CD4-positive, alpha-beta T cell (primary cell): ENCODE measurements around the gene SLC2A3. TPM values are rescaled to one million over a fixed set of nuclear protein-coding genes. Genes with fewer than 3 reads are reported as not detected.
"Not testable (repeated sequence)": the region's sequence is repeated elsewhere in the genome, so short reads cannot be mapped to it uniquely, and the experiment has no call there.

Experiments
- ATAC-seq: fragments of 200-7000 bp; cut with Tn5 transposase; one replicate; pipeline ENCODE4 v1.10.0; 2022; ENCODE audit warnings: mild to moderate bottlenecking; ENCODE audit not compliant: poor library complexity
- CTCF ChIA-PET: fragments of 350-600 bp; sonication (Branson Sonifier 250); formaldehyde crosslinking; loops from one replicate; lab custom pipeline; 2021; ENCODE audit warnings: antibody characterized with exemption, inconsistent platforms; lab: Charles Lee
- POLR2A ChIA-PET: fragments of 350-600 bp; sonication (Branson Sonifier 250); formaldehyde crosslinking; loops from one replicate; lab custom pipeline; 2021; ENCODE audit warnings: antibody characterized with exemption, inconsistent platforms; lab: Charles Lee
- DNase-seq, 14 experiments: peaks; one replicate each; pipeline ENCODE4 v3.0.0-alpha.2; 2013 to 2020; ENCODE audit warnings: mixed read lengths in 2 of 14
- H3K27ac ChIP-seq, 2 donors: one replicate each; pipeline versions ENCODE4 v1.5.1 to v1.7.0; 2013; ENCODE audit warnings: low read length in 2 of 2, low read depth in 1 of 2, mild to moderate bottlenecking in 1 of 2
- H3K27me3 ChIP-seq, 2 experiments: 1 replicate in 1 of 2; 2 replicates in 1 of 2; pipeline versions ENCODE4 v1.6.1 to v1.7.0; 2013; ENCODE audit warnings: low read length in 2 of 2, control low read depth in 1 of 2, mild to moderate bottlenecking in 1 of 2, moderate library complexity in 1 of 2; ENCODE audit not compliant: insufficient read depth in 2 of 2, control insufficient read depth in 1 of 2
- H3K36me3 ChIP-seq: one replicate; pipeline ENCODE4 v1.6.1; 2013; ENCODE audit warnings: low read length, control low read depth; ENCODE audit not compliant: insufficient read depth
- H3K4me1 ChIP-seq: one replicate; pipeline ENCODE4 v1.6.1; 2013; ENCODE audit warnings: low read length, control low read depth; ENCODE audit not compliant: insufficient read depth
- H3K4me3 ChIP-seq: one replicate; pipeline ENCODE4 v1.5.1; 2013; ENCODE audit warnings: mild to moderate bottlenecking, low read length, moderate library complexity
- H3K9me3 ChIP-seq, 2 experiments: 1 replicate in 1 of 2; 2 replicates in 1 of 2; pipeline versions ENCODE4 v1.6.1 to v1.7.0; 2013; ENCODE audit warnings: low read length in 2 of 2, mild to moderate bottlenecking in 2 of 2, control low read depth in 1 of 2, moderate library complexity in 1 of 2; ENCODE audit not compliant: control insufficient read depth in 1 of 2, insufficient read depth in 1 of 2
- H3K27ac Mint-ChIP-seq: one replicate; pipeline ENCODE4 v1.8.0; 2020; ENCODE audit warnings: mixed read lengths
- H3K27me3 Mint-ChIP-seq: one replicate; pipeline ENCODE4 v1.8.0; 2021; ENCODE audit warnings: mixed read lengths
- H3K36me3 Mint-ChIP-seq: one replicate; pipeline ENCODE4 v1.8.0; 2021; ENCODE audit warnings: low read depth, mixed read lengths
- H3K4me1 Mint-ChIP-seq: one replicate; pipeline ENCODE4 v1.8.0; 2021; ENCODE audit warnings: low read depth, mixed read lengths
- H3K4me3 Mint-ChIP-seq: one replicate; pipeline ENCODE4 v1.8.0; 2020; ENCODE audit warnings: mild to moderate bottlenecking, mixed read lengths
- H3K9me3 Mint-ChIP-seq: one replicate; pipeline ENCODE4 v1.8.0; 2020; ENCODE audit warnings: mixed read lengths
- intact Hi-C, 2 experiments: fragments of 100-400 bp; cut with DNase I in 1 of 2; cut with micrococcal nuclease in 1 of 2; formaldehyde crosslinking; loops; one replicate each; pipeline versions ENCODE4 v1.15.1 to v1.9.0; 2023 to 2025; cut with DNase I, micrococcal nuclease
- total RNA-seq, 174 experiments: library from RNA in 2 of 174; stranded (reverse) in 2 of 174; gene quantifications; one replicate each; pipeline ENCODE4 v1.2.3 and lab custom pipeline; 2021 to 2026
- TF ChIP-seq, protein P1 (sequence below): fragments of 200-600 bp; IDR thresholded peaks from one replicate; pipeline ENCODE4 v1.8.0; 2022; ENCODE audit warnings: antibody characterized with exemption, mild to moderate bottlenecking

The SLC2A3 gene
- total RNA-seq, 2 experiments from 2014 or later, result 929 to 939 TPM

DNA sequence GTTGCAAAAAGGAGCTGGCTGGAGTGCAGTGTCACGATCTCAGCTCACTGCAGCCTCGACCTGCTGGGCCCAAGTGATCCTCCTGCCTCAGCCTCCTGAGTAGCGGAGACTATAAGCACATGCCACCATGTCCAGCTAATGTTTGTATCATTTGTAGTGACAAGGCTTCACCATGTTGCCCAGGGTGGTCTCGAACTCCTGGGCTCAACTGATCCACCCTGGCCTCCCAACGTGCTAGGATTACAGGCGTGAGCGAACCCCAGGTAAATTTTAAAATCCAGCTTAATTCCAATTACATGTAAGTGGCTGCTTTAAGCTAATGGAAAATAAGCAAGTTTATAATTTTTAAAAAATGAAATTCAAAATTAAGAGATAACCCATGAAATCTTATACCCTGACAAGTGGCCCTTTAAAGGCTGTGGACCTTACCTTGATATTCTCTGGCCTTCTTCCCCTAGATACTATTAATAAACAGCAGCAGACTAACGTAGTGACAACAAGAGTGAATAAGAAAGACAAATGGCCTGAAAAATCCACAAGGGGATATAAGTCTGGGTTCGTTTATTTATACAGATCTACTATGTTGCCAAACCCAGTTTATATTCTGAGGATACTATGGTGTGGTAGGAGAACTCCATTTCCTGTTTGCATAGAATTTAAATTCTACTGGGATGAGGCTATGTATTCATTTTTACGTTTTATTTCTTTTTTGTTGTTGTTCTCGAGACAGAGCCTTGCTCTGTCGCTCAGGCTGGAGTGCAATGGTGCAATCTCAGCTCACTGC is 25.6 kb upstream of the SLC2A3 start:
- Histone ChIP-seq H3K9me3 (no peaks in the 10 kb centered on the region), H3K27me3 (no peaks in the 10 kb centered on the region), H3K27ac (peak overlapping the region; percentile 74 to 76), H3K36me3 (no peaks in the 10 kb centered on the region), H3K4me1 (peaks cover 23% of the 10 kb centered on the region), H3K4me3 (peak overlapping the region; percentile 64)
- TF ChIP-seq, protein P1, sequence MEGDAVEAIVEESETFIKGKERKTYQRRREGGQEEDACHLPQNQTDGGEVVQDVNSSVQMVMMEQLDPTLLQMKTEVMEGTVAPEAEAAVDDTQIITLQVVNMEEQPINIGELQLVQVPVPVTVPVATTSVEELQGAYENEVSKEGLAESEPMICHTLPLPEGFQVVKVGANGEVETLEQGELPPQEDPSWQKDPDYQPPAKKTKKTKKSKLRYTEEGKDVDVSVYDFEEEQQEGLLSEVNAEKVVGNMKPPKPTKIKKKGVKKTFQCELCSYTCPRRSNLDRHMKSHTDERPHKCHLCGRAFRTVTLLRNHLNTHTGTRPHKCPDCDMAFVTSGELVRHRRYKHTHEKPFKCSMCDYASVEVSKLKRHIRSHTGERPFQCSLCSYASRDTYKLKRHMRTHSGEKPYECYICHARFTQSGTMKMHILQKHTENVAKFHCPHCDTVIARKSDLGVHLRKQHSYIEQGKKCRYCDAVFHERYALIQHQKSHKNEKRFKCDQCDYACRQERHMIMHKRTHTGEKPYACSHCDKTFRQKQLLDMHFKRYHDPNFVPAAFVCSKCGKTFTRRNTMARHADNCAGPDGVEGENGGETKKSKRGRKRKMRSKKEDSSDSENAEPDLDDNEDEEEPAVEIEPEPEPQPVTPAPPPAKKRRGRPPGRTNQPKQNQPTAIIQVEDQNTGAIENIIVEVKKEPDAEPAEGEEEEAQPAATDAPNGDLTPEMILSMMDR, result no peak
- peaks cover 34% of the 10 kb centered on the region for H3K4me1 Mint-ChIP-seq
- ATAC-seq (no peak), DNase-seq (no peak)
- intact Hi-C loops, result loop anchor here (2.0 kb wide), 2 partner anchors 33 to 65 kb away; no protein-coding TSS in a partner anchor
- H3K27ac Mint-ChIP-seq, result peak overlapping the region; percentile 90
- peak overlapping the region; percentile 43 for H3K4me3 Mint-ChIP-seq
- H3K9me3 Mint-ChIP-seq, result no peaks in the 10 kb centered on the region
- POLR2A ChIA-PET, result interaction anchor here (0.7 to 8.3 kb wide), 14 partner anchors 9 to 122 kb away, joined by 3 to 353 read pairs (median 6); partner anchors contain the start of genes C3AR1, FOXJ2 and SLC2A3
- CTCF ChIA-PET, result interaction anchor here (1.2 to 10.0 kb wide), 9 partner anchors 9 to 117 kb away, joined by 3 to 175 read pairs (median 10); partner anchors contain the start of gene SLC2A3
- no peaks in the 10 kb centered on the region for H3K27me3 Mint-ChIP-seq
- peaks cover 5% of the 10 kb centered on the region for H3K36me3 Mint-ChIP-seq

DNA sequence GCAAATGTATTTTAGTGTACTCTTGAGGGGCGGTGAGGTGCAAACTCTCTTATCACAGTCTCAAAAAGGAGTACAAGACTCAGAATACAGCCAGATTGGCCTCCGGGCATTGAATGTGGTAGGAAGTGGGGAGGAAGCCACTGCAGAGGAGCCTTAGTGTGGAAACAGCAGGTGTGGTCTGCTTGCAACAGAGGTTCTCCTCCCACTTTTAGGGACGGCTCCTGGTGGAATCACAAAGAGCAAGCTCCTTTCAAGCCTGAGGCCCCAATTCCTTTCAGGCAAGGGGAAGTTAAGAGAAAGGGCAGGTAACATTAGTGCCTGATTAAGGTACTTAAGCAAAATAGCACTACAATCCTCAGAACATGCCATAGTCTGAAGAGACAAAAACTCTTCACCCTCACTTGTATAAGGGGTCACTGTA is 23.7 kb upstream of the SLC2A3 start:
- ATAC-seq (peak; percentile 24), DNase-seq (peak in 13 of 14 experiments; percentile 22 to 77 (median 37))
- H3K27me3 Mint-ChIP-seq, result no peaks in the 10 kb centered on the region
- peak overlapping the region; percentile 64 for H3K4me3 ChIP-seq
- TF ChIP-seq, protein P1, result no peak
- peaks cover 23% of the 10 kb centered on the region for H3K4me1 ChIP-seq
- no peaks in the 10 kb centered on the region for H3K9me3 ChIP-seq
- peak overlapping the region; percentile 87 for H3K4me3 Mint-ChIP-seq
- no peaks in the 10 kb centered on the region for H3K9me3 Mint-ChIP-seq
- H3K27ac ChIP-seq, result peak overlapping the region; percentile 59 to 76
- intact Hi-C loops, result loop anchor here (1.0 to 2.0 kb wide), 6 partner anchors 11 to 67 kb away; partner anchors contain the start of gene SLC2A3 (in 1 of the 2)
- no peaks in the 10 kb centered on the region for H3K27me3 ChIP-seq
- H3K36me3 Mint-ChIP-seq, result peaks cover 5% of the 10 kb centered on the region
- CTCF ChIA-PET, result interaction anchor here (1.5 to 10.0 kb wide), 5 partner anchors 11 to 118 kb away, joined by 4 to 175 read pairs (median 21); partner anchors contain the start of gene SLC2A3
- H3K27ac Mint-ChIP-seq, result peak overlapping the region; percentile 90
- H3K4me1 Mint-ChIP-seq, result peaks cover 34% of the 10 kb centered on the region
- no peaks in the 10 kb centered on the region for H3K36me3 ChIP-seq
- POLR2A ChIA-PET, result interaction anchor here (0.7 to 8.3 kb wide), 10 partner anchors 11 to 124 kb away, joined by 3 to 353 read pairs (median 11); partner anchors contain the start of gene SLC2A3

DNA sequence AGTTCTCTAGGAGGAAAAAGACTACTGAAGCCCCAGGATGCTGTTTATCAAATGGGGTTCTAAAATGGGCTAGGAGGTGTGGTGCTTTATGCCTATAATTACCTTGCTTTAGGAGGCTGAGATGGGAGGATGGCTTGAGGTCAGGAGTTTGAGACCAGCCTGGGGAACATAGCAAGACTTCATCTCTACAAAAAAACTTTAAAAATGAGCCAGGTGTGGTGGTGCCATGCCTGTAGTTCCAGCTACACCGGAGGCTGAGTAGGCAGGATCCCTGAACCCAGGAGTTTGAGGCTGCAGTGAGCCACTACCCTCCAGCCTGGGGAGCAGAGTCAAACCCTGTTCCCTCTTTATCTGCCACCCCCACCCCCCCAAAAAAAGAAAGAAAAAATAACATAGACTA is 23.3 kb upstream of the SLC2A3 start:
- H3K4me1 ChIP-seq, result peaks cover 23% of the 10 kb centered on the region
- H3K27me3 ChIP-seq, result no peaks in the 10 kb centered on the region
- H3K27ac Mint-ChIP-seq, result peak overlapping the region; percentile 90
- H3K27me3 Mint-ChIP-seq, result no peaks in the 10 kb centered on the region
- POLR2A ChIA-PET, result interaction anchor here (1.4 to 8.3 kb wide), 4 partner anchors 11 to 68 kb away, joined by 10 to 353 read pairs (median 20); partner anchors contain the start of gene SLC2A3
- no peaks in the 10 kb centered on the region for H3K36me3 ChIP-seq
- H3K9me3 ChIP-seq, result no peaks in the 10 kb centered on the region
- DNase-seq (peak in 1 of 14 experiments; percentile 6), ATAC-seq (no peak)
- intact Hi-C loops, result loop anchor here in 1 of 2 experiments (1.0 kb wide), 1 partner anchor 21 kb away; no protein-coding TSS in a partner anchor
- TF ChIP-seq, protein P1, result no peak
- H3K4me3 ChIP-seq, result peak overlapping the region; percentile 64
- H3K36me3 Mint-ChIP-seq, result peaks cover 5% of the 10 kb centered on the region
- peaks cover 34% of the 10 kb centered on the region for H3K4me1 Mint-ChIP-seq
- peak overlapping the region; percentile 59 to 76 for H3K27ac ChIP-seq
- H3K4me3 Mint-ChIP-seq, result peak overlapping the region; percentile 87
- no peaks in the 10 kb centered on the region for H3K9me3 Mint-ChIP-seq
- CTCF ChIA-PET, result interaction anchor here (1.5 to 10.0 kb wide), 3 partner anchors 25 to 35 kb away, joined by 8 to 175 read pairs (median 21); partner anchors contain the start of gene SLC2A3

DNA sequence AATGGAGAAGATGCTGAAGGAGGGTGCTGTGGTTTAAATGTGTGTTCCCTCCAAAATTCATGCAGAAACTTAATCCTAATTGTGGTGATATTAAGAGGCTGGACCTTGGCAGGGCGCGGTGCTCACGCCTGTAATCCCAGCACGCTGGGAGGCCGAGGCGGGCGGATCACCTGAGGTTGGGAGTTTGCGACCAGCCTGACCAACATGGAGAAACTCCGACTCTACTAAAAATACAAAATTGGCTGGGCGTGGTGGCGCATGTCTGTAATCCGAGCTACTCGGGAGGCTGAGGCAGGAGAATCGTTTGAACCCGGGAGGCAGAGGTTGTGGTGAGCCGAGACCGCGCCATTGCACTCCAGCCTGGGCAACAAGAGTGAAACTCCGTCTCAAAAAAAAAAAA is 18.9 kb upstream of the SLC2A3 start:
- POLR2A ChIA-PET, H3K27ac ChIP-seq, intact Hi-C loops: not testable (repeated sequence)

More for the DNA sequence above, 18.9 kb upstream of the SLC2A3 start:
- H3K36me3 ChIP-seq, CTCF ChIA-PET, ATAC-seq, H3K9me3 Mint-ChIP-seq, DNase-seq, H3K36me3 Mint-ChIP-seq, H3K9me3 ChIP-seq, H3K4me3 Mint-ChIP-seq, H3K4me3 ChIP-seq, H3K27me3 Mint-ChIP-seq, H3K27me3 ChIP-seq, H3K27ac Mint-ChIP-seq: not testable (repeated sequence)
- peaks cover 13% of the 10 kb centered on the region for H3K4me1 ChIP-seq
- peaks cover 20% of the 10 kb centered on the region for H3K4me1 Mint-ChIP-seq
